GM13976 (cell line): ENCODE results near the gene TMEM178A.

Experiments
- DNase-seq: peaks from one replicate; pipeline ENCODE4 v3.0.0; 2012; ENCODE audit warnings: low spot score
- CTCF ChIP-seq: IDR thresholded peaks from 2 replicates; pipeline ENCODE4 v1.5.1; 2012; ENCODE audit warnings: borderline replicate concordance, mild to moderate bottlenecking; ENCODE audit not compliant: insufficient read depth; ENCODE audit errors: extremely low read depth, missing control alignments, control extremely low read depth
- in situ Hi-C: fragments of 300-500 bp; cut with MboI; formaldehyde crosslinking; loops from one replicate; pipeline ENCODE4 v1.12.0; 2022; ENCODE audit warnings: low sequenced_read_pairs, mixed read lengths, inconsistent platforms; ENCODE audit not compliant: unreplicated experiment

Gene TMEM178A

GRCh38 chr2:39701137-39701536 lies 35.4 kb downstream of the TMEM178A start:
- no peak for TF ChIP-seq CTCF
- no peak for DNase-seq
- in situ Hi-C loops, result loop anchor here (25.0 kb wide), 1 partner anchor 314 kb away; no protein-coding TSS in a partner anchor

GRCh38 chr2:39703181-39703872 lies 37.6 kb downstream of the TMEM178A start:
- in situ Hi-C loops, result loop anchor here (25.0 kb wide), 1 partner anchor 316 kb away; no protein-coding TSS in a partner anchor
- no peak for DNase-seq
- TF ChIP-seq CTCF, result no peak

- no peak for TF ChIP-seq CTCF
- in situ Hi-C loops, result loop anchor here (25.0 kb wide), 1 partner anchor 317 kb away; no protein-coding TSS in a partner anchor
- no peak for DNase-seq
Observed at GRCh38 chr2:39704540-39704939, 38.8 kb downstream of the TMEM178A start.

DNA sequence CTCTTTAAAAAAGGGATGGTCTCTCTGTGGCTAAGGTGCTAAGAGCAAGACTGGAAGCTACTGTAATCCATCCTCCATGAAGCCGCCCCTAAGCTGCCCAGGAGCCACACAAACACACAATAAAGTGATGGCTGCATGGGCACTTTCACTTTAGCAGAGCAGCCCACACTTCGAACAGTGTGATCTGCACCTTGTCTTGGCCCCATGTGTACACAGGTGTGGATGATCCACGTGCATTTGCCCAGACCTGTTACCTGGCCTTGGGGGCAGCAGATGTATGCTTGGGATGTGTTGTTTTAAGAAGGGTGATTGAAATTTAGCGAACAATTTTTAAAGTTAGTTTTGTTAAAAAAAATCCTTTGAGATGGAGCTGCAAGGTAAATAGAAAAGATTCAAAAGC lies 39.9 kb downstream of the TMEM178A start:
- in situ Hi-C loops, result loop anchor here (25.0 kb wide), 1 partner anchor 318 kb away; no protein-coding TSS in a partner anchor
- no peak for TF ChIP-seq CTCF
- no peak for DNase-seq

DNA sequence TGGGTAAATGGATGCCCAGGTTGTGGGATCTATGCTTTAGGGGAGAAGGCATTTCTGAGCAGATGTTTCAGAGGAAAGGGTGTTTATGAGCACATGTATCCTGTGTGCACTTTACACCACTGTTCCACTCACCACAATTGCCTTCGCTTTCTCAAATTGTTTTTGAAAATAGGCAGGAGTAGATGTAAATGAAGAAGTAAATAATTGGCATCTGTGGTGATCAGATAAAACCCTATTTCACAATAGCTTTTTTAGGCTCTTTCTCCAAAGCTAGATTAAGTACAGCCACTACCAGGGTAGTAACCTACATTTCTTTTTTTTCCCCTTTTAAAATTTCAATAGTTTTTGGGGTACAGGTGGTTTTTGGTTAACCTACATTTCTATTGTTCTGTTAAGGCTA lies 40.6 kb downstream of the TMEM178A start:
- in situ Hi-C loops, result loop anchor here (25.0 kb wide), 1 partner anchor 319 kb away; no protein-coding TSS in a partner anchor
- no peak for DNase-seq

GRCh38 chr2:39706945-39707344 lies 41.2 kb downstream of the TMEM178A start:
- DNase-seq, result no peak
- no peak for TF ChIP-seq CTCF
- in situ Hi-C loops, result loop anchor here (25.0 kb wide), 1 partner anchor 320 kb away; no protein-coding TSS in a partner anchor

More for the DNA sequence above, 40.6 kb downstream of the TMEM178A start:
- no peak for TF ChIP-seq CTCF

DNA sequence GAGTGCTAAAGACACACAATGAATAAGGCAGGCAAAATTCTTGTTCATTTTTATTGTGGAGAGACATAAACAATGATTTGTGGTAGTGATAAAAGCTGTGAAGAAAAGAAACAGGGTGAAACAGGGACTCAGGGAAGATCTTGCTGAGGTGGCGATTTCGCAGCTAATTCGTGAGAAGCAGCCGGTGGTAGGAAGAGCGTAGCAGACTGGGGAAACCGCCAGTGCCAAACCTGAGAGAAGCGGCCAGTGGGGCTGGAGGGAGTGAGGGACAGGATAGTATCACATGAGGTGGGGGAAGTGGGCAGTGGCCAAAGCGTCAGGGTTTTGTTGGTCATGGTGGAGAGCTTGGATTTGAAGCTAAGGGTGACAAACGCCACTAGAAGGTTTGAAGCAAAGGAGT lies 42.3 kb downstream of the TMEM178A start:
- no peak for TF ChIP-seq CTCF
- in situ Hi-C loops, result loop anchor here (25.0 kb wide), 1 partner anchor 321 kb away; no protein-coding TSS in a partner anchor
- DNase-seq, result no peak
